Effector memory CD4-positive, alpha-beta T cell (primary cell): ENCODE data around the gene SLC26A5.

Source experiments
- DNase-seq, 3 donors: peaks; one replicate each; pipeline ENCODE4 v3.0.0-alpha.2; 2020
- H3K27ac ChIP-seq: 2 replicates; pipeline ENCODE4 v1.7.0; 2013; ENCODE audit warnings: mild to moderate bottlenecking, low read length, moderate library complexity; ENCODE audit not compliant: insufficient read depth, poor library complexity, severe bottlenecking
- H3K27me3 ChIP-seq: replicated peaks from 2 replicates; pipeline ENCODE4 v1.7.0; 2013; ENCODE audit warnings: mild to moderate bottlenecking, low read length; ENCODE audit not compliant: insufficient read depth, control insufficient read depth, poor library complexity, severe bottlenecking
- H3K36me3 ChIP-seq: 2 replicates; pipeline ENCODE4 v1.7.0; 2013; ENCODE audit warnings: mild to moderate bottlenecking, low read length, moderate library complexity; ENCODE audit not compliant: control insufficient read depth, insufficient read depth
- H3K4me1 ChIP-seq: 2 replicates; pipeline ENCODE4 v1.7.0; 2013; ENCODE audit warnings: low read length, mild to moderate bottlenecking; ENCODE audit not compliant: control insufficient read depth, insufficient read depth, poor library complexity, severe bottlenecking
- H3K4me3 ChIP-seq: 2 replicates; pipeline ENCODE4 v1.7.0; 2013; ENCODE audit warnings: low read length, low read depth, mild to moderate bottlenecking; ENCODE audit not compliant: insufficient read depth, poor library complexity, severe bottlenecking
- H3K9me3 ChIP-seq: 2 replicates; pipeline ENCODE4 v1.7.0; 2013; ENCODE audit warnings: mild to moderate bottlenecking, low read length, moderate library complexity; ENCODE audit not compliant: control insufficient read depth

SLC26A5 gene

DNA sequence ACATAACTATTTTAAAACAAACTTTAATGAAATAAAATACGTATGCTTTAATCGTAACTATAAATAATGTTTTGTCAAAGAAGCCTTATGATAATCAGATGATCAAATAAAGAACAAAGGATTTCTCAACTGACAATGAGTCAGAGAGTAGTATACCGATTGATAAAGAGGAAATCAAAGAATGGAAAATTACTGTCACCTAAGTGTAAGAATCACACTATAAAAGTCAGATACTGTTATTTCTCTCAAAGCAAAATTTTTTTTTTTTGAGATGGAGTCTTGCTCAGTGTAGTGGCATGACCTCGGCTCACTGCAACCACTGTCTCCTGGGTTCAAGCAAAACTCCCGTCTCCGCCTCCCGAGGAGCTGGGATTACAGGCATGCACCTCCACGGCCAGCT is 120.3 kb downstream of the SLC26A5 start:
- Histone ChIP-seq H3K27me3 (no peaks in the 10 kb centered on the region), H3K4me3 (no peak overlapping the region), H3K9me3 (no peaks in the 10 kb centered on the region), H3K36me3 (peaks cover 47% of the 10 kb centered on the region), H3K27ac (no peak overlapping the region), H3K4me1 (no peaks in the 10 kb centered on the region)
- no peak for DNase-seq
